NCI-H128 (cell line): ENCODE results near the gene TMEM170B.
"Not testable (repeated sequence)": the region's sequence is repeated elsewhere in the genome, so short reads cannot be mapped to it uniquely, and the experiment has no call there.

ENCODE experiments used
- DNase-seq: peaks from one replicate; lab custom pipeline; 2025; ENCODE audit not compliant: unreplicated experiment; lab: John Stamatoyannopoulos, UW

Gene TMEM170B

DNA sequence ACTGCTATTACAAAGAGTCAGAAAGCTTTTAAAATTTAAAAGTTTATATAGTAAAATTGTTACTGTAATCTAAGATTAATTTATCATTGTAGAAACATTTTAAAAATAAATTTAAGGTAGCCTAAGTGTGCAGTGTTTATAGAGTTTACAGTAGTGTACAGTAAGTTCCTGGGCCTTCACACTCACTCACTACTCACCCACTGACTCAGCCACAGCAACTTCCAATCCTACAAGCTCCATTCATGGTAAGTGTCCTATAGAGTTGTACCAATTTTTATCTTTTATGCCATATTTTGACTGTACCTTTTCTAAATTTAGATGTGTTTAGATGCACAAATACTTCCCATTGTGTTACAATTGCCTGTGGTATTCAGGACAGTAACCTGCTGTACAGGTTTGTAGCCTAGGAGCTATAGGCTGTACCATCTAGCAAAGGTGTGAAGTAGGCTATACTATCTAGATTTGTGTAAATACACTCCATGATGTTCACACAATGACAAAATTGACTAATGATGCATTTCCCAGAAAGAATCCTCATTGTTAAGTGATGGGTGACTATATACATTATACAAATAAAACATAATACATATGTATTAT is 10.2 kb upstream of the TMEM170B start:
- DNase-seq: no peak

DNA sequence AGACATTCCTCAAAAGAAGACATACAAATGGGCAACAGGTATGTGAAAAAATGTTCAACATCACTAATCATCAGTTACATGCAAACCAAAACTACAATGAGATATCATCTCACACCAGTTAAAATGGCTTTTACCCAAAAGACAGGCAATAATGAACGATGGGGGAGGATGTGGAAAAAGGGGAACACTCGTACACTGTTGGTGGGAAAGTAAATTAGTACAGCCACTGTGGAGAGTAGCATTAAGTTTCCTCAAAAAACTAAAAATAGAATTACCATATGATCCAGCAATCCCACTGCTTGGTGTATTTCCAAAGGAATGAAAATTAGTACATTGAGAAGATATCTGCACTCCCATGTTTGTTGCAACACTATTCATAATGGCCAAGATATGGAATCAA is 8.6 kb upstream of the TMEM170B start:
- DNase-seq: no peak

DNA sequence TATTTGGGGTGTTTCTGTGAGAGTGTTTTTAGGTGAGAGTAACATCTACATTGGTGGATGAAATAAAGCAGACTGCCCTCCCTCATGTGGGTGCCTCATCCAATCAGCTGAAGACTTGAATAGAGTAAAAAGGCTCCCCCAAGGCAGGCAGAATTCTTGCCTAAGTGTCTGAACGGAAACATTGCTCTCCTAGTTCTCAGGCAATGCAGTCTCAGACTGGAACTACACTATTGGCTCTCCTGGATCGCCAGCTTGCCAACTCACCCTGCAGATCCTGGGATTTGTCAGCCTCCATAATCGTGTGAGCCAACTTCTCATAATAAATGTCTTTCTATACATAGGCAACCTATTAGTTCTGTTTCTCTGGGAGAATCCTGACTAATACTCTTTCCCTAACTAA is 5.5 kb upstream of the TMEM170B start:
- DNase-seq: no peak

DNA sequence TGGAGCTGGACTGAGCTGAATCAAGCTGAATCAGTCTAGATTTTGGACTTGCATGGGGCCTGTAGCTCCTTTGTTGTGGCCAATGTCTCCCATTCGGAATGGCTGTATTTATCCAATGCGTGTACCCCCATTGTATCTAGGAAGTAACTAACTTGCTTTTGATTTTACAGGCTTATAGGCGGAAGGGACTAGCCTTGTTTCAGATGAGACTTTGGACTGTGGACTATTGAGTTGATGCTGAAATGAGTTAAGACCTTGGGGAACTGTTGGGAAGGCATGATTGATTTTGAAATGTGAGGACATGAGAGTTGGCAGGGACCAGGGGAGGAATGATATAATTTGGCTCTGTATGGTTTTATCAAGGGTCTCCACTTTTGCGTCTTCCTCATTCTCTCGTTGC is 3.0 kb upstream of the TMEM170B start:
- no peak for DNase-seq

DNA sequence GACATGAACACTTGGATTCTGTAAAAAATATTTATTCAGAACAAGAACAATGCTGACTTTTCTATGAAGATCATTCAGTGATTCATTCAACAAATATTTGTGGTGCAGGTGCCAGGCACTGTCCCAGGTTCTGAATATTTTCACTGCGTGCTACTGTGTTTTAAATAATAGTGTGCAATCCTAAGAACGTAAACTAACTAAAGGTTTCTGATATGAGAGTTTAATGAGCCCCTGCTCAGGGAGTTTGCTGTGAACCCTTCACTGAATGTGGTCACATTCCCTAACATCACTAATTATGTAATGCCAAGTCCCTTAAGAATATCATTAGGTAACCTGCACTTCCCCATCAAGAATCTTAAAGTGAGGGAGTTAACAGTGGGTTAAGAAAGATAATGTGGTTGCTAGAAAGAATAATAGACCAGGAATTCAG is 1.7 kb upstream of the TMEM170B start:
- no peak for DNase-seq

DNA sequence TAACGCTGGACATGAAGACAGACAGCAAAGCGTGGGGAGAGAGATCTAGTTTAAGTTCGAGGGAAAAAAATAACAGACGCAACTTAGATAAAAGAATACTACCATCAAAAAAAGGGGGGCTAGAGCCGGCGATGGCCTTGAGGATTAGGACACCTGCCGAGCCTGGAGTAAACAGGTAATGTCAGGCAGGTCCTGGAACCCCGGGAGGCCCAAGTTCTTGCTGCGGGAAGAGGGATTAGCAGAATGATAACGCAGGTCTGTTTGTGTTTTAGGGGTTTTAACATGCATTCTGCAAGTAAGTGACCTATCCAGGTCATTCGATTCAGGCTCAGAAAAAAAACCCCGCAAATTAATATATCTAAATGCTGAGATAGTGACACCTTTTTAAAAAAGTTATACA is 754 bp upstream of the TMEM170B start:
- DNase-seq: no peak

DNA sequence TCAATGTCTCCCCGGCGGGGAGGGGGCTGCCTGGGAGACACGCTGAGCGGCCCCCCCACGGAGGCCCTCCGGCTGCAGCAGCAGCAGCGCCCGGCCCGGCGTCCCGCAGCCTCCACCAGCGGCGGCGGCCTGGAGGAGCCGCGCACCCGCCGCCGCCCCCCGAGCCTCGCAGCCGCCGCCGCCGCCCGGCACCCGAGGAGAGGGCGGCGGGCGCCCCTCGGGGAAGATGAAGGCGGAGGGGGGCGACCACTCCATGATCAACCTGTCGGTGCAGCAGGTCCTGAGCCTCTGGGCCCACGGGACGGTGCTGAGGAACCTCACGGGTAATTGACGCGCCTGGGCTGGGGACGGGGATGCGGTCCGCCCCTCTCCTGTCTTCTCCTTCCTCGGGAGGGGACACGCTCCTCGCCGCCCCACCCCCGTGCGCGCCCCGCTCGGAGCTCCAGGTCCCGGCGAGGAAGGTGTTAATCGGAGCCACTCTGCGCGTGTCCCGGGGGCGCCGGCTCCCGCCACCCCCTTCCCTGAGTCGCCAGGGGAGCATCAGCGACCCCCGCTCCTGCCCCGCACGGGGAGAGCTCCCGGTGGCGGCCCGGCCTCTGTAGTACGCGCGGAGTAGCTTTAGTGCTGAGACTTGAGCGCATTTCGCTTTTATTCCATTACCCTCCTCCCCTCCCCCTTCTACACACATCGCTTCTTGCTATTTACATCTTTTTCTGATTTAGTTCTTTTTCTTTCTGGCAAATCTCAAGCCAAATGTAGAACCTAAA is 686 bp downstream of the TMEM170B start:
- no peak for DNase-seq

DNA sequence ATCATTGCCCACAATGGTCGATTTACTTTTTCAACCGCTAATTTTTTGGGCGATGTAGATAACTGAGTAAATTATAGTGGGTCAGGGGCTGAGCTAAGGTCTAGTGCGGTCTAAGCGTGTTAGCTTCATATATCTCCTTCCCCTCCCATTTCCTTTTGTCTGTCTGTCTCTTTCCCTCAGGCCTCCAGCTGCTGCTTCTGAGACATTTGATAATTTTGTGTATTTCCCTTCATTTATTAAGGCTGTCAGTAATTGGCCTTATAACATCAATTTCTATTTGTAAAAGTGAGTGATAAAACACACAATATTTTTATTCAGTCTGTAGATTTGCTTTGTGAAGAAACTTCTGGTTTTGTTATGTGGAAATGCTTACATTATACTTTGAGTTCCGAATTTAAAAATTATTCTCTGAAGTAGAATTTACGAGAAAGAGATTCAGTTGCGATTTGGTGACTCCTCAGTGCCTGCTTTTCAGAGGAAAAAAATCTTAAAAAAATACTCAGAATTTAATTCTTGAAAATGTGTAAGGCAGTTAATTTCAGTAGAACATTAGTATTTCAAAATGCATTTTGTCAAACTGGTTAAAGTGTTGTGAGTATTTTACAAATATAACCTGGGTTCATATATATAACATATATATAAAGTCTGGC is 1.4 kb downstream of the TMEM170B start:
- DNase-seq: no peak

DNA sequence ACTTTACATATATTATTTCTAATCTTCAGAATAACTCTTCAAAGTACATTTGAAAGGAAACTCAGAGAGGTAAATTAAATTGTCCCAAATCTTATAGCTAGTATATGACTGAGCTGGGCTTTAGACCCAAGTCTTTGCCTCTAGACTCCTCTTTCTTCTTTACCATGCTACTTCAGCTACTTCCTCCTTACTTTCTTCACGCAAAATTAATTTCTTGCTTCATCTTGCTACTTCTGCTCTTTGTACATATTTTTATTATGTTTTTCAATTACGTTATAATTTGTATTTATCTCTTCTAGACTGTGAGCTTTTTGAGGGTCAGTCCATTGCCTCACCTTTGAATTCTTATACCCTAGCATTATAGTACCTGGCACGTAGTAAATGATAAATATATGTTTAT is 5.3 kb downstream of the TMEM170B start:
- DNase-seq: no peak

DNA sequence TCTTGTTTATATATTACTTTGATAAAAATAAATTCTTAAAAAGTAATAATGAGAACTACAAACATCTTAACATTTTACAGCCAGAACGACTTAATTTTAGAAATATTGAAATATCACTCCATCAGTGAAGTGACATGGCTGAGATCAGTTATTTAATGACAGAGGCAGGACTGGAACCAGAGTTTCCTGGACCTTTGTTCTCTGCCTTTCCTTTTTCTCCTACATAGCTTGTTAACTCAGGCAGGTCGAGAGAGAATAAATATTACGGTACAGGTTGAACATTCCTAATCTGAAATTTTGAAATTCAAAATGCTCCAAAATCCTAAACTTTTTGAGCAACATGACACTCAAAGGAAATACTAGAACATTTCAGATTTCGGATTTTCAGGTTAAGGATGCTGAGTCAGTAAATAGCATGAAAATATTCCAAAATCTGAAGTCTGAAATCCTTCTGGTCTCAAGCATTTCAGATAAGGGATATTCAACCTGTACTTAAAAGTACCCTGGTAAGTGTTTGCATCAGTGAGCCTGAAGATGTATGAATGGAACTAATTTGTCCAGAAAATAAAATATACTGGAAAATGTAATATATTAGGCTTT is 6.5 kb downstream of the TMEM170B start:
- DNase-seq: no peak

DNA sequence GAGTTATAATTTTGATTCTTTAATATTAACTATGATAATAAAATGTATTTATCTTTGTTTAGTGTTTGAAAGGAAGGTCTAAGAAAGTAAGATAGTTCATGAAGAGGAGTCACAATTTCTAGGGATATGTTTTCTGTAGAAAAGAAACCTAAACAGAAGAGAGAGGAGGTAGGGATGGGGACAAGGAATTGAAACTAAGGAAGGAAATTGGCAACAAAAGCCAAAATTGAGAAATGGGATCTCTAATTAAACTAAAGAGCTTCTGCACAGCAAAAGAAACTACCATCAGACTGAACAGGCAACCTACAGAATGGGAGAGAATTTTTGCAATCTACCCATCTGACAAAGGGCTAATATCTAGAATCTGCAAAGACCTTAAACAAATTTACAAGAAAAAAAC is 10.3 kb downstream of the TMEM170B start:
- not testable (repeated sequence) for DNase-seq

DNA sequence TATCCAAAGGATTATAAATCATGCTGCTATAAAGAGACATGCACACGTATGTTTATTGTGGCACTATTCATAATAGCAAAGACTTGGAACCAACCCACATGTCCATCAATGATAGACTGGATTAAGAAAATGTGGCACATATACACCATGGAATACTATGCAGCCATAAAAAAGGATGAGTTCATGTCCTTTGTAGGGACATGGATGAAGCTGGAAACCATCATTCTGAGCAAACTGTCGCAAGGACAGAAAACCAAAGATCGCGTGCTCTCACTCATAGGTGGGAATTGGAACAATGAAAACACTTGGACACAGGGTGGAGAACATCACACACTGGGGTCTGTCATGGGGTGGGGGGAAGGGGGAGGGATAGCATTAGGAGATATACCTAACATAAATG is 11.0 kb downstream of the TMEM170B start:
- not testable (repeated sequence) for DNase-seq

DNA sequence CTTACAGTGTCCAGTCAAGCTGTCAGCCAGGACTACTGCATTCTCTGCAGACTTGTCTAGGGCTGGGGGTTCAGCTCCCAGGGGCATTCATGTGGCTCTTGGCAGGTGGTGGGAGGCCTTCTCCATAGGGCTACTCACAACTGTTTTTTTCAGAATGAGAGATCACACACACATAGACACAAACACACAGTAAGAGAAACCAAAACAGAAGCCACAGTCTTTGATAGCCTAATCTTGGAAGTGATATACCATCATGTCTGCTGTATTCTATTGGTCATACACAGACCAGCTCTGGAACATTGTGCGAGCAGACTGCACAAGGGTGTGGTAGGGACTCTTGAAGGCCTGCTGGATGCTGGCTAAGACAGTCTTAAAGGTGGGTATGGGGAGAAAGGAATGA is 13.5 kb downstream of the TMEM170B start:
- no peak for DNase-seq

DNA sequence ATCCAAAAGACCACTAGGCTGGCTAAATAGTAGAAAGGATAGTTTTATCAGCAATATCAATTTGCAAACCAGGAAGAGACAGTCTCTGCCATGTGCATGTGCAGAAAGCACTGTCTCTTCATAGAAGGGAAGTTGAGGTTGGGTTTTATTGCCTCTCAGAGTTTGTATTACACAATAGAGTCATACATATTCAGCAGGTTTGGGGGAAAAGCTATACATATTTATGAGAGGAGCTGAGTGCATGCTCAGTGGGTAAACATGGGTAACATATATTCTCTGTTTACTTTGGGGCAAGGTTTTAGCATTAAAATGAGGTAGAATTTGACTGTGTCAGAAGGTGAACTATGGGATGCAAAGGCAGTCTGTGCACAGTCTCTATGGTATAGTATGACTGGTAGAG is 14.9 kb downstream of the TMEM170B start:
- DNase-seq: no peak

DNA sequence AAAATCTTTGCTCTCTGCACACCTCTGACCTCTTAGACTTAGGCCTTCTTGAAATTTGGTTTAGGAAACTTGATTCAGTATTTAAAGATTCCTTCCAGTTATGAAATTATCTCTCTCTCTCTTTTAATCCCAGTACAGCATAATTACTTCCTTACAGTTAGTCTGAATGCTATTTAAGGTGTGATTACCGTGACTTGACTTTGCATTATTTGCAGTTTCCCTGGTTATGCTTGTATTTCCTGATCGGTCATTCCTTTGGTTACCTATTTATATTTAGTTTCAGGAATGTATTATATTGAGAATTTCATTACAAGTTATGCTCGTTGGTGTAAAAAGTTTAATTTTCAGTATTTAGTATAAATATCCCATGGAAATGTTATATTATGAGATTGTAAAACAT is 16.3 kb downstream of the TMEM170B start:
- no peak for DNase-seq

DNA sequence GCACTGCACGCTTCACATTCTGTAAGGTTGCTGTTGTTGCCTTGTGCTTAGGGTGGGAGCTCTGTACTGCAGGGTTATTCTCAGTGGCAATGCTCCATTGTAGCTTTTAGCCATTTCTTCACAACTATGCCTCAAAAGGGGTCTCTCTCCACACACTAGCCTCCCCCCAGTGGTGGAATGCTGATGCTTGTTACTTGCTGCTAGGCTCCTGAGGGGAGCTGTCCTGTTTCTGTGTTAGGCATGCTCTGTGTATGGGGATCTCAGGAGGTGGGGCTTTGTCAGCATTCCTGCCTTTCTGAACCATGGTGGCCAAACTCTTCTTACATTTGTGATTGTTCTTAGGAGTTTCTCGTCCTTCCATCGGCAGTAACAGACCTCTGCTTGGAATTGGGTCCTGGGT is 18.8 kb downstream of the TMEM170B start:
- no peak for DNase-seq

DNA sequence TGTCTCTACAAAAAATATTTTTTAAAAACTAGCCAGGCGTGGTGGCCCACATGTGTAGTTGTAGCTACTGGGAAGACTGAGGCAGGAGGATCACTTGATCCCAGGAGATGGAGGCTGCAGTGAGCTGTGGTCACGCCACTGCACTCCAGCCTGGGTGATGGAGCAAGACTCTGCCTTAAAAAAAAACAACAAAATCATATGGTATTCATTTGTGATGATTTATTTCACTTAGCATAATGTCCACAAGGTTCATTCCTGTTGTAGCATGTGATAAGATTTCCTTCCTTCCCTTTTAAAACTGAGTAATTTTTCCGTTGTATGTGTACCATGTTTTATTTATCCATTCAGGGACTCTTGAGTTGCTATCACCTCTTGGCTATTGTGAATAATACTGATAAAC is 26.2 kb downstream of the TMEM170B start:
- no peak for DNase-seq

DNA sequence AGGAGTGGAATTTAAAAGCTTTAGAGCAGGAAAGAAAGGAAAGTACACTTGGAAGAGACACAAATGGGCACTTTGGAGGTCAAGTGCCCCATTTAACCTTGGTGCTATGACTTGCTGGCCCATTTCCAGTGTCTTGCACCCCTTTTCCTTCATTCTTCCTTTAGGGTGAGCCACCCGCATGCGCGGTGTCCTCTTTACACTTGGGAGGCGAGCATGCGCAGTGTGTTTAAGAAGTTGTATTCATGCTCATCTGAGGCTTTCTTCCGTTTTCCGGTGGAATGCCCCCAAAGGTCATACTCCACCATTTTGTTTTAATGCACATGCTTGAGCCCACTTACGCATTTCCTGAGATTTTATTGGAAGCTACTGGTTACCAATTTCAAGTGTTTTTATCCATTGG is 29.1 kb downstream of the TMEM170B start:
- DNase-seq: no peak

DNA sequence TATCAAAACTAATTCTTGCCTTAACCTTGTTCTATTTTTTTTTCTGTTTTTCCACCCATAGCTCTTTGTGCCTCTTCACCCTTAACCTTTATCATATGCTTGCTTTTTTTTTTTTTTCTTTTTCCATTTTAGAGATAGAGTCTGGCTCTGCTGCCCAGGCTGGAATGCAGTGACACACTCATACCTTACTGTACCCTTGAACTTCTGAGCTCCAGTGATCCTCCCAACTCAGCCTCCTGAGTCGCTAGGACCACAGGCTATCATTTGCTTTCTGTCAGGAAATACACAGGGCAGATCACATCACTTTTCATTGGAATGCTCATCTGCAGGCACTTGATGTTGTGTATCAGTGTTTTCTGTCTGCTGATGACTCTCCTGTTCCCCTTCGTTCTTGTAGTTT is 33.5 kb downstream of the TMEM170B start:
- no peak for DNase-seq

DNA sequence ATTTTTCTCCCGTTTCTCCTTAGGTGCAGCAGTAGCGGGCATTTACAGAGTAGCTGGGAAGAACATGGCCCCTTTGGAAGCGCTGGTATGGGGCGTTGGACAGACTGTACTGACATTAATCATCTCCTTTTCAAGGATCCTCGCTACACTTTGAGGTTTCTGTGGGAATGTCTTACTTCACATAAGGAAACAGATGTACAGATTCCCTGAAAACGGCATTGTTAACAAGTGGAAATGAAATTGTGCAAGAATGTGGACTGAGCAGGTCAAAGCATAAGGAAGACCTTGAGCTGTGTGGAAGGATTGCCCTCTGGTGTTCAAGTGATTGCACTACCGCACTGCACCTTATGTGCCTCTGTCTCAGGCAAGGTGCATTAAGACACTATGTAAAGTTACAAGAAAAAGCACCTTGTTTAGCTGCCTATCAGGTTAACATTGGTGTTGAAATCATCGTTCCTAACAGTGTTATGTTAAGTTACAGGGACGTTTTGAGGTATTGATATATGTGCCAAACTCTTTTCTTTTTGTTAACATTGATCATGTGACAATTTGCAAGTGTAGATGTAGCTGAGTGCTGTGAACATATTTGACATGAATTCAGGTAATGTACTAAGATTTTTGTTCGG is 38.0 kb downstream of the TMEM170B start:
- no peak for DNase-seq

DNA sequence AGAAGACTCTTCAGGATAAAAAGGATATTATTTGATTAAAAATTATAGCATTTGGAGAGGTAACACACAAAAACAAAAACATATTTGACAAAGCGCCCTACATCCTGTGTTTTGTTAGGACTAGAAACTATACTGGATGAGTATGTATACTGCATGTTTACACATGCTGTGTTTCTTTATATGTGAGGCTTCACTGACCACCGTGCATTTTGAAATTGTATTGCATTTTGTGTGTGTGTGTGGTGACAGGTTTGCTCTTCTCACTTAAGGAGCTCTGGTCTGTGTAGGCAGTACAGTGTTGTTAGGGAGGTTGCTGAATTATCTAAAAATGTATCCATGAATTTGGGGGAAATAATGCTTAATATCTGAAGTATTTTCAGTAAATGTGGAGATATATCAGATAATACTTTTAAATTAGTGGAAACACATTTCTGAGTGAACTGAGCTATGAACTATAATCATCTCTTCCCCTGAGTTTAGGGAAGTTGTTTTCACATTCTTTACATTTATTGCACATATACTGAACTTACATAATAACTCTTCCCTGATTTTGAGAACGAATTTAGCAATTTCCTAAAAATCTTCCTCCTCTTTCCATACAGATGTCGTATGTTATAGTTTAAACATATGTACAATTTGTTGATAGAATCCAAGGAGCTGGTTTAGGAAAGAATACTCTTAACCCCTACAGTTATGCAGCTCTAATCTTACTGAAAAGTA is 43.3 kb downstream of the TMEM170B start:
- DNase-seq: no peak
